Measurements from ENCODE around the gene MELK.
A peak's percentile ranks its signal among the peaks of the same experiment; 100 is the strongest.

The MELK gene

GRCh38 chr9:36640771-36641381, 68.2 kb downstream of the MELK start:
- H3K27ac ChIP-seq (ENCODE audit: low read length), result no peak overlapping the region
- H3K36me3 ChIP-seq (replicated peaks; ENCODE audit: insufficient read depth, low read length), result peaks cover 8% of the 10 kb centered on the region
- no peaks in the 10 kb centered on the region for H3K9me2 ChIP-seq (replicated peaks; ENCODE audit: insufficient read depth, low read length)

GRCh38 chr9:36642817-36643216, 70.1 kb downstream of the MELK start:
- Histone ChIP-seq H3K4me2 (ENCODE audit: low read depth, low read length) (no peak overlapping the region), H3K4me1 (ENCODE audit: low read length) (no peaks in the 10 kb centered on the region), H2AFZ (ENCODE audit: low read length) (no peak overlapping the region), H3K36me3 (replicated peaks; ENCODE audit: insufficient read depth, low read length) (peaks cover 5% of the 10 kb centered on the region), H3K9ac (ENCODE audit: low read length) (no peak overlapping the region), H3K27ac (ENCODE audit: low read length) (no peak overlapping the region), H3K79me2 (ENCODE audit: low read length) (peaks cover 14% of the 10 kb centered on the region), H3K9me3 (replicated peaks; ENCODE audit: insufficient read depth, low read length) (no peaks in the 10 kb centered on the region), H3K4me3 (ENCODE audit: low read length) (no peak overlapping the region), H3K27me3 (replicated peaks; ENCODE audit: insufficient read depth, low read length) (no peaks in the 10 kb centered on the region), H3F3A (ENCODE audit: insufficient read depth, low read length) (no peaks in the 10 kb centered on the region), H3K9me2 (replicated peaks; ENCODE audit: insufficient read depth, low read length) (no peaks in the 10 kb centered on the region), H4K20me1 (ENCODE audit: insufficient read depth, low read length) (no peaks in the 10 kb centered on the region)
- DNase-seq, result no peak
- no peak for TF ChIP-seq EZH2phosphoT487 (IDR thresholded peaks at IDR 0.05; ENCODE audit: low read length)

More at GRCh38 chr9:36640771-36641381, 68.2 kb downstream of the MELK start:
- no peaks in the 10 kb centered on the region for H3K27me3 ChIP-seq (replicated peaks; ENCODE audit: insufficient read depth, low read length)
- H3K4me3 ChIP-seq (ENCODE audit: low read length), result no peak overlapping the region
- H3K9me3 ChIP-seq (replicated peaks; ENCODE audit: insufficient read depth, low read length), result no peaks in the 10 kb centered on the region
- TF ChIP-seq EZH2 (optimal IDR thresholded peaks at IDR 0.05; ENCODE audit: low read depth, low read length), result no peak
- no peak for TF ChIP-seq CTCF (IDR thresholded peaks at IDR 0.05; ENCODE audit: low read length)
- no peak for TF ChIP-seq EZH2phosphoT487 (IDR thresholded peaks at IDR 0.05; ENCODE audit: low read length)
- no peak for DNase-seq
- H2AFZ ChIP-seq (ENCODE audit: low read length), result no peak overlapping the region
- peaks cover 16% of the 10 kb centered on the region for H3K79me2 ChIP-seq (ENCODE audit: low read length)
- no peaks in the 10 kb centered on the region for H3K4me1 ChIP-seq (ENCODE audit: low read length)
- no peak overlapping the region for H3K4me2 ChIP-seq (ENCODE audit: low read depth, low read length)
- H4K20me1 ChIP-seq (ENCODE audit: insufficient read depth, low read length), result no peaks in the 10 kb centered on the region
- H3K9ac ChIP-seq (ENCODE audit: low read length), result no peak overlapping the region
- H3F3A ChIP-seq (ENCODE audit: insufficient read depth, low read length), result no peaks in the 10 kb centered on the region

- Histone ChIP-seq H4K20me1 (ENCODE audit: insufficient read depth, low read length) (no peaks in the 10 kb centered on the region), H3K4me2 (ENCODE audit: low read depth, low read length) (no peak overlapping the region), H3F3A (ENCODE audit: insufficient read depth, low read length) (no peaks in the 10 kb centered on the region), H3K9me3 (replicated peaks; ENCODE audit: insufficient read depth, low read length) (no peaks in the 10 kb centered on the region), H3K27me3 (replicated peaks; ENCODE audit: insufficient read depth, low read length) (no peaks in the 10 kb centered on the region), H3K4me3 (ENCODE audit: low read length) (no peak overlapping the region), H3K9me2 (replicated peaks; ENCODE audit: insufficient read depth, low read length) (no peaks in the 10 kb centered on the region), H3K27ac (ENCODE audit: low read length) (no peak overlapping the region), H3K9ac (ENCODE audit: low read length) (no peak overlapping the region), H2AFZ (ENCODE audit: low read length) (no peak overlapping the region), H3K4me1 (ENCODE audit: low read length) (no peaks in the 10 kb centered on the region), H3K79me2 (ENCODE audit: low read length) (peaks cover 6% of the 10 kb centered on the region; the same call in 1 of the 2 replicates), H3K36me3 (replicated peaks; ENCODE audit: insufficient read depth, low read length) (peaks cover 5% of the 10 kb centered on the region; the same call in 1 of the 2 replicates)
- TF ChIP-seq EZH2phosphoT487 (IDR thresholded peaks at IDR 0.05; ENCODE audit: low read length) (no peak), EZH2 (optimal IDR thresholded peaks at IDR 0.05; ENCODE audit: low read depth, low read length) (no peak), CTCF (IDR thresholded peaks at IDR 0.05; ENCODE audit: low read length) (no peak)
- DNase-seq, result no peak
Observed at GRCh38 chr9:36656842-36657241, 84.1 kb downstream of the MELK start.

- no peaks in the 10 kb centered on the region for H4K20me1 ChIP-seq (ENCODE audit: insufficient read depth, low read length)
- no peak for TF ChIP-seq EZH2phosphoT487 (IDR thresholded peaks at IDR 0.05; ENCODE audit: low read length)
- TF ChIP-seq EZH2 (optimal IDR thresholded peaks at IDR 0.05; ENCODE audit: low read depth, low read length), result no peak
- no peak for TF ChIP-seq CTCF (IDR thresholded peaks at IDR 0.05; ENCODE audit: low read length)
Observed at GRCh38 chr9:36659500-36659899, 86.8 kb downstream of the MELK start.

More at GRCh38 chr9:36659500-36659899, 86.8 kb downstream of the MELK start:
- Histone ChIP-seq H3K27ac (ENCODE audit: low read length) (no peak overlapping the region), H3K9ac (ENCODE audit: low read length) (no peak overlapping the region), H3K4me1 (ENCODE audit: low read length) (no peaks in the 10 kb centered on the region), H3K79me2 (ENCODE audit: low read length) (peaks cover 3% of the 10 kb centered on the region; the same call in 1 of the 2 replicates), H3K9me3 (replicated peaks; ENCODE audit: insufficient read depth, low read length) (no peaks in the 10 kb centered on the region), H3K9me2 (replicated peaks; ENCODE audit: insufficient read depth, low read length) (no peaks in the 10 kb centered on the region), H2AFZ (ENCODE audit: low read length) (no peak overlapping the region), H3K27me3 (replicated peaks; ENCODE audit: insufficient read depth, low read length) (no peaks in the 10 kb centered on the region), H3F3A (ENCODE audit: insufficient read depth, low read length) (no peaks in the 10 kb centered on the region), H3K36me3 (replicated peaks; ENCODE audit: insufficient read depth, low read length) (peaks cover 5% of the 10 kb centered on the region; the same call in 1 of the 2 replicates), H3K4me2 (ENCODE audit: low read depth, low read length) (no peak overlapping the region), H3K4me3 (ENCODE audit: low read length) (no peak overlapping the region)
- DNase-seq, result peak; percentile 27
